ENCODE measurements around the gene SLC16A11. TPM values are rescaled to one million over a fixed set of nuclear protein-coding genes. Genes with fewer than 3 reads are reported as not detected.

Gene SLC16A11
- total RNA-seq, 1 experiment from 2014 or later: 0.48 TPM

GRCh38 chr17:7080456-7081041 is 36.7 kb upstream of the SLC16A11 start (continued):
- TF ChIP-seq, protein P1, sequence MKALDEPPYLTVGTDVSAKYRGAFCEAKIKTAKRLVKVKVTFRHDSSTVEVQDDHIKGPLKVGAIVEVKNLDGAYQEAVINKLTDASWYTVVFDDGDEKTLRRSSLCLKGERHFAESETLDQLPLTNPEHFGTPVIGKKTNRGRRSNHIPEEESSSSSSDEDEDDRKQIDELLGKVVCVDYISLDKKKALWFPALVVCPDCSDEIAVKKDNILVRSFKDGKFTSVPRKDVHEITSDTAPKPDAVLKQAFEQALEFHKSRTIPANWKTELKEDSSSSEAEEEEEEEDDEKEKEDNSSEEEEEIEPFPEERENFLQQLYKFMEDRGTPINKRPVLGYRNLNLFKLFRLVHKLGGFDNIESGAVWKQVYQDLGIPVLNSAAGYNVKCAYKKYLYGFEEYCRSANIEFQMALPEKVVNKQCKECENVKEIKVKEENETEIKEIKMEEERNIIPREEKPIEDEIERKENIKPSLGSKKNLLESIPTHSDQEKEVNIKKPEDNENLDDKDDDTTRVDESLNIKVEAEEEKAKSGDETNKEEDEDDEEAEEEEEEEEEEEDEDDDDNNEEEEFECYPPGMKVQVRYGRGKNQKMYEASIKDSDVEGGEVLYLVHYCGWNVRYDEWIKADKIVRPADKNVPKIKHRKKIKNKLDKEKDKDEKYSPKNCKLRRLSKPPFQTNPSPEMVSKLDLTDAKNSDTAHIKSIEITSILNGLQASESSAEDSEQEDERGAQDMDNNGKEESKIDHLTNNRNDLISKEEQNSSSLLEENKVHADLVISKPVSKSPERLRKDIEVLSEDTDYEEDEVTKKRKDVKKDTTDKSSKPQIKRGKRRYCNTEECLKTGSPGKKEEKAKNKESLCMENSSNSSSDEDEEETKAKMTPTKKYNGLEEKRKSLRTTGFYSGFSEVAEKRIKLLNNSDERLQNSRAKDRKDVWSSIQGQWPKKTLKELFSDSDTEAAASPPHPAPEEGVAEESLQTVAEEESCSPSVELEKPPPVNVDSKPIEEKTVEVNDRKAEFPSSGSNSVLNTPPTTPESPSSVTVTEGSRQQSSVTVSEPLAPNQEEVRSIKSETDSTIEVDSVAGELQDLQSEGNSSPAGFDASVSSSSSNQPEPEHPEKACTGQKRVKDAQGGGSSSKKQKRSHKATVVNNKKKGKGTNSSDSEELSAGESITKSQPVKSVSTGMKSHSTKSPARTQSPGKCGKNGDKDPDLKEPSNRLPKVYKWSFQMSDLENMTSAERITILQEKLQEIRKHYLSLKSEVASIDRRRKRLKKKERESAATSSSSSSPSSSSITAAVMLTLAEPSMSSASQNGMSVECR (CRISPR knock-in tag; IDR thresholded peaks at IDR 0.05; ENCODE audit: borderline replicate concordance): no peak

DNA sequence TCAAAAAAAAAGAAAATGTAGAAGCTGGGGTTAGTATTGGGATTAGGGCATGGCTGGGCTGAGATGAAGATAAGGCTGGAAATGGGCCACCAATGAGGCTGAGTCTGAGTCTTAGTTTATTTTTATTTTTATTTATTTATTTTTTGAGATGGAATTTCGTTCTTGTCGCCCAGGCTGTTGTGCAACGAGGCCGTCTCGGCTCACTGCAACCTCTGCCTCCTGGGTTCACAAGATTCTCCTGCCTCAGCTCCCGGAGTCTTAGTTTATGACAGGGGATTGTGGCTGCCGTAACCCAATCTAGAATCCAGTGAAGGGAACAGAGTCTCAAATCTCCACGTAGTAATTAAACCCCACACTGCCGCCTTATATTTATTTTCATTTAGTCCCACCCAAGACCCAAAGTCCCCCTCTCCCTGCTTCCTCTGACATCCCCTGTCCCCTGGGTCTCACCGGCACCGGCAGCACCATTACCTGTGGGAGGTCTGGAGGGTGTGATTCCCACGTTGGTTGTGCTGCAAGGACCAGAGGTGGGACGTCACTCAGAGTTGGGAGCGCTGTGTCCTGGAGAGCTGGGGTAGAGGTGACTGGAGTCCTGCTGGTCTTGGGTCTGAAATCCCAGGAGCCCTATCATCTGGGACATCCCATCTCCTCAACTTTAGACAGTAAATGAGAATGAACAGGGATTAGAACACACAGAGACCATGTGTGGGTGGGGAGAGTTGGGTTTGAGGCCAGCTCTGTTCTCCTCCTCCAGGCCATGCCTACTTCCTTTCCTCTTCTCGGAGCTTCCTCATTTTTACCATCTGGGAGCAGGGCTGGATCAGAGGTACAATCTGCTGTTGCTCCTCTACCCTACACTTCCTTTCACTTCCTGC is 35.9 kb upstream of the SLC16A11 start, which contains the start of gene CLEC10A:
Gene CLEC10A (minus strand): TSS at position 671 of the 875 bp plus-strand sequence. CDS start 1,439 bp downstream, outside the sequence.
- POLR2A ChIA-PET: no interaction called here

DNA sequence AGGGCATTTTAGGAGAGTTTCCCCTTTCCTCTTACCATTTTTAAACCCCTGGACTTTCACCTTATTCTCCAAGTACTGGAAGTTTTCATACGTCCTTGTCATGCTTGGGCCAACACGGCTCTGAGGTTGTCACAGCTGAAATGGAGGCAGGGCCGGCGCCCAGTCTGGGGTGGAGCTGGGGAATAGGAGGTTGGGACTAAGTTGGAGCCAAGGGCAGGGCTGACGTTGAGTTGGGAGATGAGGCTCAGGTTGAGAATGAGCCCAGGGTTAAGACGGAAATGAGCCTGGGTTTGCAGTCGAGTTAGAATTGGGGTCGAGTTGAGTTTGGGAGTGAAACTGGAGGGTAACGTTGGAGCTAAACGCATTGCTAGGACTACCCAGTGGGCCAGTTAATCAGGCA is 34.8 kb upstream of the SLC16A11 start:
- ChIA-PET POLR2A (no interaction called here), CTCF (no interaction called here)
- peaks cover 13% of the 10 kb centered on the region for H3K9me3 Mint-ChIP-seq
- H3K36me3 Mint-ChIP-seq: no peaks in the 10 kb centered on the region
- H3K4me1 Mint-ChIP-seq: no peaks in the 10 kb centered on the region
- ATAC-seq: no peak
- H3K27ac Mint-ChIP-seq: no peak overlapping the region
- no peak for TF ChIP-seq ZNF512 (CRISPR knock-in tag; IDR thresholded peaks at IDR 0.05; ENCODE audit: borderline replicate concordance)
- DNase-seq (ENCODE audit: low spot score): no peak
- H3K27me3 Mint-ChIP-seq (ENCODE audit: low read depth): peaks cover 8% of the 10 kb centered on the region
- H3K4me3 Mint-ChIP-seq: no peak overlapping the region

More for the DNA sequence above, 35.9 kb upstream of the SLC16A11 start, which contains the start of gene CLEC10A:
- DNase-seq (ENCODE audit: low spot score): no peak
- Mint-ChIP-seq H3K4me1 (no peaks in the 10 kb centered on the region), H3K36me3 (no peaks in the 10 kb centered on the region), H3K4me3 (no peak within 1 kb of the TSS), H3K27ac (no peak within 1 kb of the TSS; the same call in 1 of the 2 replicates), H3K9me3 (peaks cover 8% of the 10 kb centered on the region), H3K27me3 (ENCODE audit: low read depth) (peaks cover 7% of the 10 kb centered on the region)
- TF ChIP-seq ATF6 (CRISPR knock-in tag; IDR thresholded peaks at IDR 0.05) (no peak), ZBTB21 (CRISPR knock-in tag; IDR thresholded peaks at IDR 0.05; ENCODE audit: borderline replicate concordance) (no peak), ZNF121 (CRISPR knock-in tag; IDR thresholded peaks at IDR 0.05) (no peak), ZNF138 (CRISPR knock-in tag; conservative IDR thresholded peaks at IDR 0.05) (no peak)
- TF ChIP-seq, protein P1 (CRISPR knock-in tag; IDR thresholded peaks at IDR 0.05; ENCODE audit: borderline replicate concordance): no peak
- CTCF ChIA-PET: interaction anchor here (0.8 to 1.0 kb wide), 2 partner anchors 34 to 85 kb away, joined by 3 read pairs; no protein-coding TSS in a partner anchor
- no peak for ATAC-seq
